ENCODE data around the gene EXTL1. TPM values are rescaled to one million over a fixed set of nuclear protein-coding genes. Genes with fewer than 3 reads are reported as not detected.
A peak's percentile ranks its signal among the peaks of the same experiment; 100 is the strongest.

Gene EXTL1
- 1 to 10 TPM; 3.3 to 3.7 TPM for total RNA-seq
- 2.5 TPM for polyA plus RNA-seq (2013, experiment 1 of 2)
- 2.1 TPM for polyA plus RNA-seq (2013, experiment 2 of 2)
- long read RNA-seq, experiment 1, full-length matches to known transcripts, result 1 of 1 reads
- long read RNA-seq, experiment 1, partial matches to known transcripts, result 0 of 1 reads
- long read RNA-seq, experiment 1, other reads (novel, unspliced or antisense), result 0 of 1 reads
- long read RNA-seq, experiment 2, partial matches to known transcripts, result 1 of 4 reads
- long read RNA-seq, experiment 2, other reads (novel, unspliced or antisense), result 3 of 4 reads
- long read RNA-seq, experiment 3, partial matches to known transcripts, result 1 of 3 reads
- long read RNA-seq, experiment 3, other reads (novel, unspliced or antisense), result 2 of 3 reads
- long read RNA-seq, experiment 4, result 0 reads

DNA sequence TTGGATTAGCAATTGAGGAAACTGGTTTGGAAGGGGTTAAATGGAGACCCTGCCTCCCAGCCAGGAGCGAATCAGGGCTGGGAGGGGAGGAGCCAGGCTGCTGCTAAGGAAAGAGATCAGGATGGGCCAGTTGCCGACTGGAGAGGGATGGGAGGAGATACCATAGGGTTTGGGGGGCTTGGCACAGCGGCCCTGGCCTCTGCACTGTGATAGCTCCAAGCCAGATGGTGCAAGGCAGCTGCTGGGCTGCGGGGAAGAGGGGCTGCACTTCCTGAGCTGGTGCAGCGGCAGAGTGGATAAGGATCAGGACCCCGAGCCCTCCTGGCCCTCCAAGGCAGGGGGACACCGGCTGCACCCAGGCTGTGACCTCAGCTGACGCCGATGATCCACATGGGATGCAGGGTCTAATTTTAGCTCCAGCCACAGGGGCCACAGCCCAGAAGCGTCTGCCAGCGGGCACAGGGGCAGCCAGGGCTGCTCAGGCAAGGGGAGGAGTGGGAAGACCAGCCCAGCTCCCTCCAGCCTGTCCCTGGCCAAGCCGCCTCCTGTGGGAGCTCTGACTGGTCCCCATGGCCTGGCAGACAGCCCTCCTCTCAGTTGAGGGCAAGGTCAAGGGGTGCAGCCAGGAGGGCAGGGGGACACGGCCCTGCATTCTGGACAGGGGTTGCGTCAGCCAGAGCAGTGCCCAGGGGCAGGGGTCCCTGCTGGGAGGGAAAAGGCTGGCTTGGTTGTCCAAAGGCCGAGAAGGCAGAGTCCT is at the start of gene EXTL1:
Gene EXTL1, plus strand, starts transcription at position 129 of the 757 bp plus-strand sequence. CDS start 872 bp downstream, outside the sequence.
- Mint-ChIP-seq H3K36me3 (ENCODE audit: low read depth) (no peaks in the 10 kb centered on the region), H3K4me1 (peaks cover 19% of the 10 kb centered on the region), H3K27ac (peak within 1 kb of the TSS; percentile 84), H3K27me3 (ENCODE audit: insufficient read depth) (peaks cover 2% of the 10 kb centered on the region), H3K9me3 (no peaks in the 10 kb centered on the region), H3K4me3 (peak within 1 kb of the TSS; percentile 65)
- Histone ChIP-seq H3K27me3 (ENCODE audit: control insufficient read depth, insufficient read depth, low read length, poor library complexity, severe bottlenecking) (no peaks in the 10 kb centered on the region), H3K27ac (ENCODE audit: low read depth, low read length) (peak within 1 kb of the TSS; percentile 37), H3K36me3 (ENCODE audit: control insufficient read depth, insufficient read depth, low read length) (no peaks in the 10 kb centered on the region), H3K4me1 (ENCODE audit: control insufficient read depth, insufficient read depth, low read length) (peaks cover 2% of the 10 kb centered on the region), H3K9ac (ENCODE audit: extremely low read depth, low read length, poor library complexity, severe bottlenecking) (no peak within 1 kb of the TSS), H3K4me3 (ENCODE audit: low read length) (peak within 1 kb of the TSS; percentile 77), H3K9me3 (ENCODE audit: control insufficient read depth, low read length) (no peaks in the 10 kb centered on the region)
- DNase-seq, result peak; percentile 91
- WGBS, 2 experiments (ENCODE audit: insufficient coverage in 1 of 2, insufficient read length in 1 of 2), result 48 to 58% methylated on average over 9 to 15 of the region's 15 CpGs
- TF ChIP-seq, protein P1, sequence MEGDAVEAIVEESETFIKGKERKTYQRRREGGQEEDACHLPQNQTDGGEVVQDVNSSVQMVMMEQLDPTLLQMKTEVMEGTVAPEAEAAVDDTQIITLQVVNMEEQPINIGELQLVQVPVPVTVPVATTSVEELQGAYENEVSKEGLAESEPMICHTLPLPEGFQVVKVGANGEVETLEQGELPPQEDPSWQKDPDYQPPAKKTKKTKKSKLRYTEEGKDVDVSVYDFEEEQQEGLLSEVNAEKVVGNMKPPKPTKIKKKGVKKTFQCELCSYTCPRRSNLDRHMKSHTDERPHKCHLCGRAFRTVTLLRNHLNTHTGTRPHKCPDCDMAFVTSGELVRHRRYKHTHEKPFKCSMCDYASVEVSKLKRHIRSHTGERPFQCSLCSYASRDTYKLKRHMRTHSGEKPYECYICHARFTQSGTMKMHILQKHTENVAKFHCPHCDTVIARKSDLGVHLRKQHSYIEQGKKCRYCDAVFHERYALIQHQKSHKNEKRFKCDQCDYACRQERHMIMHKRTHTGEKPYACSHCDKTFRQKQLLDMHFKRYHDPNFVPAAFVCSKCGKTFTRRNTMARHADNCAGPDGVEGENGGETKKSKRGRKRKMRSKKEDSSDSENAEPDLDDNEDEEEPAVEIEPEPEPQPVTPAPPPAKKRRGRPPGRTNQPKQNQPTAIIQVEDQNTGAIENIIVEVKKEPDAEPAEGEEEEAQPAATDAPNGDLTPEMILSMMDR (conservative IDR thresholded peaks at IDR 0.05), result no peak

DNA sequence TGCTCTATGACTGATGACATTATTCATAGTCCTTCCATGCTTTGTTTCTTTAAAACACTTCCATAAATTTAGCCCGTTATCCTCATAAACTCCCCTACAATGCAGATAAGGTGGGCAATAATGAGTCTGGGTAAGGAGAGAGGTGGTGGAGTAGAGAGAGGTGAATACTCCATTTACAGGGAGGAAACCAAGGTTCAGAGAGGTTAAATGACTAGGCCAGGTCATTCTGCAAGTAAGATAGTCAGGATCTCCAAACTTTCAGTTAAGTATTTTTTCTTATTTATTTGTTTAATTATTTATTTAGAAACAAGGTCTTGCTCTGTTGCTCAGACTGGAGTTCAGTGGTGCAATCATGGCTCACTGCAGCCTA is 49.8 kb upstream of the EXTL1 start:
- H3K4me1 Mint-ChIP-seq, result peaks cover 17% of the 10 kb centered on the region
- Histone ChIP-seq H3K27ac (ENCODE audit: low read depth, low read length) (no peak overlapping the region), H3K4me1 (ENCODE audit: control insufficient read depth, insufficient read depth, low read length) (peaks cover 6% of the 10 kb centered on the region), H3K9me3 (ENCODE audit: control insufficient read depth, low read length) (no peaks in the 10 kb centered on the region), H3K36me3 (ENCODE audit: control insufficient read depth, insufficient read depth, low read length) (peaks cover 34% of the 10 kb centered on the region), H3K9ac (ENCODE audit: extremely low read depth, low read length, poor library complexity, severe bottlenecking) (no peak overlapping the region), H3K27me3 (ENCODE audit: control insufficient read depth, insufficient read depth, low read length, poor library complexity, severe bottlenecking) (no peaks in the 10 kb centered on the region), H3K4me3 (ENCODE audit: low read length) (no peak overlapping the region)
- TF ChIP-seq, protein P1 (conservative IDR thresholded peaks at IDR 0.05), result no peak
- no peak for DNase-seq
- no peaks in the 10 kb centered on the region for H3K27me3 Mint-ChIP-seq (ENCODE audit: insufficient read depth)
- H3K36me3 Mint-ChIP-seq (ENCODE audit: low read depth), result peaks cover 77% of the 10 kb centered on the region
- WGBS, 2 experiments (ENCODE audit: insufficient coverage in 1 of 2, insufficient read length in 1 of 2), result 83% methylated on average over 1 of the region's 1 CpG; no CpG with 5 or more reads in 1 of the 2 experiments
- H3K27ac Mint-ChIP-seq, result no peak overlapping the region
- H3K4me3 Mint-ChIP-seq, result no peak overlapping the region
- no peaks in the 10 kb centered on the region for H3K9me3 Mint-ChIP-seq

- Mint-ChIP-seq H3K4me1 (peaks cover 11% of the 10 kb centered on the region), H3K4me3 (no peak overlapping the region)
- WGBS, 2 experiments (ENCODE audit: insufficient coverage in 1 of 2, insufficient read length in 1 of 2), result 94 to 96% methylated on average over 5 to 6 of the region's 6 CpGs
Observed at GRCh38 chr1:25973610-25974321, 47.8 kb upstream of the EXTL1 start.

More at GRCh38 chr1:25973610-25974321, 47.8 kb upstream of the EXTL1 start:
- Histone ChIP-seq H3K27me3 (ENCODE audit: control insufficient read depth, insufficient read depth, low read length, poor library complexity, severe bottlenecking) (no peaks in the 10 kb centered on the region), H3K27ac (ENCODE audit: low read depth, low read length) (no peak overlapping the region), H3K9ac (ENCODE audit: extremely low read depth, low read length, poor library complexity, severe bottlenecking) (no peak overlapping the region), H3K9me3 (ENCODE audit: control insufficient read depth, low read length) (no peaks in the 10 kb centered on the region), H3K4me3 (ENCODE audit: low read length) (no peak overlapping the region), H3K4me1 (ENCODE audit: control insufficient read depth, insufficient read depth, low read length) (peaks cover 10% of the 10 kb centered on the region), H3K36me3 (ENCODE audit: control insufficient read depth, insufficient read depth, low read length) (peaks cover 34% of the 10 kb centered on the region)
- peaks cover 73% of the 10 kb centered on the region for H3K36me3 Mint-ChIP-seq (ENCODE audit: low read depth)
- DNase-seq, result no peak
- H3K27ac Mint-ChIP-seq, result no peak overlapping the region
- TF ChIP-seq, protein P1 (conservative IDR thresholded peaks at IDR 0.05), result no peak
- H3K27me3 Mint-ChIP-seq (ENCODE audit: insufficient read depth), result no peaks in the 10 kb centered on the region
- no peaks in the 10 kb centered on the region for H3K9me3 Mint-ChIP-seq

Measured in endodermal cell (in vitro differentiated cells).